GM18499 (cell line): ENCODE measurements around the gene ATP11A.

Experiments used
- ATAC-seq: cut with Tn5 transposase; IDR thresholded peaks from one replicate; pipeline ENCODE4 v1.9.1; 2021; ENCODE audit warnings: moderate number of reproducible peaks; ENCODE audit not compliant: insufficient read depth, unreplicated experiment

The ATP11A gene

GRCh38 chr13:112771139-112771876 lies 81.5 kb downstream of the ATP11A start:
- no peak for ATAC-seq

- no peak for ATAC-seq
Measured at GRCh38 chr13:112771877-112772538, 82.2 kb downstream of the ATP11A start.

GRCh38 chr13:112772539-112772909 lies 82.7 kb downstream of the ATP11A start:
- ATAC-seq, result no peak

GRCh38 chr13:112772929-112773328 lies 83.1 kb downstream of the ATP11A start:
- no peak for ATAC-seq

- ATAC-seq, result no peak
Measured at GRCh38 chr13:112773601-112774447, 84.0 kb downstream of the ATP11A start.

GRCh38 chr13:112774448-112774792 lies 84.6 kb downstream of the ATP11A start:
- ATAC-seq, result no peak

GRCh38 chr13:112774829-112775565 lies 85.2 kb downstream of the ATP11A start:
- no peak for ATAC-seq

- ATAC-seq, result no peak
Measured at GRCh38 chr13:112775791-112776279, 86.0 kb downstream of the ATP11A start.

- ATAC-seq, result no peak
Measured at GRCh38 chr13:112776354-112776753, 86.5 kb downstream of the ATP11A start.

GRCh38 chr13:112776971-112777370 lies 87.1 kb downstream of the ATP11A start:
- ATAC-seq, result no peak

GRCh38 chr13:112777637-112778406 lies 88.0 kb downstream of the ATP11A start:
- no peak for ATAC-seq

- no peak for ATAC-seq
Measured at GRCh38 chr13:112779856-112780604, 90.2 kb downstream of the ATP11A start.

- ATAC-seq, result no peak
Measured at GRCh38 chr13:112781287-112781686, 91.4 kb downstream of the ATP11A start.

- ATAC-seq, result no peak
Measured at GRCh38 chr13:112781881-112782361, 92.1 kb downstream of the ATP11A start.

- ATAC-seq, result no peak
Measured at GRCh38 chr13:112782429-112783010, 92.7 kb downstream of the ATP11A start.

- no peak for ATAC-seq
Measured at GRCh38 chr13:112783135-112783977, 93.5 kb downstream of the ATP11A start.

- no peak for ATAC-seq
Measured at GRCh38 chr13:112783978-112784371, 94.1 kb downstream of the ATP11A start.
